Activated naive CD8-positive, alpha-beta T cell treated with anti-CD3 and anti-CD28 coated beads, Interleukin-2, amount 10 ng/mL, durations not matched to agents 7 days and 5 days (primary cell): ENCODE data around the gene ZBTB7B. TPM values are rescaled to one million over a fixed set of nuclear protein-coding genes. Genes with fewer than 3 reads are reported as not detected.

Experiments used
- ATAC-seq: fragments of 150-1000 bp; cut with Tn5 transposase; one replicate; pipeline ENCODE4 v1.10.0; 2021; ENCODE audit warnings: low read depth, moderate library complexity
- POLR2A ChIA-PET: fragments of 350-600 bp; sonication (Branson Sonifier 250); formaldehyde crosslinking; loops from one replicate; lab custom pipeline; 2021; ENCODE audit warnings: antibody characterized with exemption; lab: Charles Lee
- DNase-seq: peaks from one replicate; pipeline ENCODE4 v3.0.0; 2021
- H3K27ac Mint-ChIP-seq: one replicate; pipeline ENCODE4 v1.8.0; 2022; ENCODE audit warnings: mild to moderate bottlenecking, mixed read lengths
- H3K27me3 Mint-ChIP-seq: one replicate; pipeline ENCODE4 v1.8.0; 2022; ENCODE audit warnings: mild to moderate bottlenecking, moderate library complexity, mixed read lengths
- H3K36me3 Mint-ChIP-seq: one replicate; pipeline ENCODE4 v1.8.0; 2021; ENCODE audit warnings: mild to moderate bottlenecking, mixed read lengths
- H3K4me1 Mint-ChIP-seq: one replicate; pipeline ENCODE4 v1.8.0; 2021; ENCODE audit warnings: mixed read lengths
- H3K4me3 Mint-ChIP-seq: one replicate; pipeline ENCODE4 v1.8.0; 2022; ENCODE audit warnings: mild to moderate bottlenecking, moderate library complexity, mixed read lengths
- H3K9me3 Mint-ChIP-seq: one replicate; pipeline ENCODE4 v1.8.0; 2021; ENCODE audit warnings: mixed read lengths
- total RNA-seq, 2 experiments: library from RNA; stranded (reverse); gene quantifications; one replicate each; pipeline ENCODE4 v1.2.3, GENCODE V29; 2021

ZBTB7B gene
- total RNA-seq, 2 experiments from 2014 or later = 41.4 to 48.4 TPM

- no peak for ATAC-seq
- H3K36me3 Mint-ChIP-seq = no peaks in the 10 kb centered on the region
- H3K4me1 Mint-ChIP-seq = peaks cover 43% of the 10 kb centered on the region
- POLR2A ChIA-PET = interaction anchor here (1.1 to 1.5 kb wide), 3 partner anchors 8 to 21 kb away, joined by 3 to 4 read pairs (median 4); partner anchors contain the start of gene FLAD1
- H3K4me3 Mint-ChIP-seq = peak overlapping the region; percentile 97
- peak overlapping the region; percentile 80 for H3K27ac Mint-ChIP-seq
- no peaks in the 10 kb centered on the region for H3K9me3 Mint-ChIP-seq
- DNase-seq = no peak
- H3K27me3 Mint-ChIP-seq = no peaks in the 10 kb centered on the region
These were observed 1.9 kb downstream of the ZBTB7B start for GRCh38 chr1:155004352-155005075.

- no peaks in the 10 kb centered on the region for H3K36me3 Mint-ChIP-seq
- H3K4me1 Mint-ChIP-seq = peaks cover 45% of the 10 kb centered on the region
- H3K27ac Mint-ChIP-seq = peak overlapping the region; percentile 97
- H3K9me3 Mint-ChIP-seq = no peaks in the 10 kb centered on the region
- no peaks in the 10 kb centered on the region for H3K27me3 Mint-ChIP-seq
- no peak for ATAC-seq
- no peak for DNase-seq
- POLR2A ChIA-PET = interaction anchor here (0.7 to 1.5 kb wide), 2 partner anchors 10 to 22 kb away, joined by 3 to 6 read pairs; partner anchors contain the start of gene FLAD1
- peak overlapping the region; percentile 39 for H3K4me3 Mint-ChIP-seq
These were observed 2.7 kb downstream of the ZBTB7B start for GRCh38 chr1:155005076-155006011.

- DNase-seq = no peak
- Mint-ChIP-seq H3K9me3 (no peaks in the 10 kb centered on the region), H3K4me3 (peak overlapping the region; percentile 88), H3K27ac (peak overlapping the region; percentile 97), H3K27me3 (no peaks in the 10 kb centered on the region), H3K4me1 (peaks cover 50% of the 10 kb centered on the region), H3K36me3 (no peaks in the 10 kb centered on the region)
- POLR2A ChIA-PET = interaction anchor here (0.8 to 1.8 kb wide), 6 partner anchors 9 to 51 kb away, joined by 4 to 7 read pairs (median 5); partner anchors contain the start of genes ADAM15, PBXIP1 and PYGO2
- ATAC-seq = peak; percentile 56
These were observed 4.0 kb downstream of the ZBTB7B start for GRCh38 chr1:155006601-155007101.

- ATAC-seq = no peak
These were observed 4.7 kb downstream of the ZBTB7B start for GRCh38 chr1:155007251-155007828.

GRCh38 chr1:155008015-155008941, 5.7 kb downstream of the ZBTB7B start:
- no peaks in the 10 kb centered on the region for H3K9me3 Mint-ChIP-seq
- ATAC-seq (no peak), DNase-seq (no peak)
- H3K36me3 Mint-ChIP-seq = peaks cover 3% of the 10 kb centered on the region
- no peaks in the 10 kb centered on the region for H3K27me3 Mint-ChIP-seq
- POLR2A ChIA-PET = interaction anchor here (0.9 to 1.8 kb wide), 2 partner anchors 47 to 53 kb away, joined by 5 to 8 read pairs; partner anchors contain the start of genes PBXIP1 and PYGO2
- H3K27ac Mint-ChIP-seq = peak overlapping the region; percentile 51
- H3K4me3 Mint-ChIP-seq = no peak overlapping the region
- peaks cover 59% of the 10 kb centered on the region for H3K4me1 Mint-ChIP-seq

More at GRCh38 chr1:155007251-155007828, 4.7 kb downstream of the ZBTB7B start:
- POLR2A ChIA-PET = interaction anchor here (0.8 to 1.8 kb wide), 6 partner anchors 13 to 52 kb away, joined by 4 to 8 read pairs (median 5); partner anchors contain the start of genes ADAM15, PBXIP1 and PYGO2
- no peak for DNase-seq
- H3K9me3 Mint-ChIP-seq = no peaks in the 10 kb centered on the region
- peak overlapping the region; percentile 97 for H3K27ac Mint-ChIP-seq
- H3K4me1 Mint-ChIP-seq = peaks cover 49% of the 10 kb centered on the region
- H3K27me3 Mint-ChIP-seq = no peaks in the 10 kb centered on the region
- no peak overlapping the region for H3K4me3 Mint-ChIP-seq
- no peaks in the 10 kb centered on the region for H3K36me3 Mint-ChIP-seq

GRCh38 chr1:155009221-155009711, 6.7 kb downstream of the ZBTB7B start:
- ATAC-seq = no peak
- POLR2A ChIA-PET = no interaction called here
- peaks cover 4% of the 10 kb centered on the region for H3K36me3 Mint-ChIP-seq

GRCh38 chr1:155009742-155010141, 7.1 kb downstream of the ZBTB7B start:
- POLR2A ChIA-PET = no interaction called here
- H3K4me1 Mint-ChIP-seq = peaks cover 57% of the 10 kb centered on the region
- ATAC-seq = no peak
- peak overlapping the region; percentile 74 for H3K4me3 Mint-ChIP-seq
- peaks cover 4% of the 10 kb centered on the region for H3K36me3 Mint-ChIP-seq
- no peaks in the 10 kb centered on the region for H3K27me3 Mint-ChIP-seq
- DNase-seq = no peak
- peak overlapping the region; percentile 86 for H3K27ac Mint-ChIP-seq
- no peaks in the 10 kb centered on the region for H3K9me3 Mint-ChIP-seq

More at GRCh38 chr1:155009221-155009711, 6.7 kb downstream of the ZBTB7B start:
- Mint-ChIP-seq H3K4me3 (peak overlapping the region; percentile 74), H3K9me3 (no peaks in the 10 kb centered on the region), H3K27ac (peak overlapping the region; percentile 86), H3K4me1 (peaks cover 62% of the 10 kb centered on the region), H3K27me3 (no peaks in the 10 kb centered on the region)
- no peak for DNase-seq

- Mint-ChIP-seq H3K36me3 (peaks cover 4% of the 10 kb centered on the region), H3K4me3 (peak overlapping the region; percentile 74), H3K9me3 (no peaks in the 10 kb centered on the region), H3K27me3 (no peaks in the 10 kb centered on the region), H3K4me1 (peaks cover 54% of the 10 kb centered on the region), H3K27ac (peak overlapping the region; percentile 86)
- POLR2A ChIA-PET = interaction anchor here (0.6 to 2.9 kb wide), 8 partner anchors 9 to 51 kb away, joined by 3 to 10 read pairs (median 3); partner anchors contain the start of gene LENEP
- ATAC-seq = no peak
- no peak for DNase-seq
These were observed 7.8 kb downstream of the ZBTB7B start for GRCh38 chr1:155010211-155010918.

GRCh38 chr1:155011004-155011416, 8.4 kb downstream of the ZBTB7B start:
- H3K4me3 Mint-ChIP-seq = no peak overlapping the region
- POLR2A ChIA-PET = interaction anchor here (0.8 to 2.9 kb wide), 5 partner anchors 10 to 50 kb away, joined by 3 to 10 read pairs (median 3); partner anchors contain the start of gene LENEP

GRCh38 chr1:155011437-155012025, 8.9 kb downstream of the ZBTB7B start:
- H3K27me3 Mint-ChIP-seq = no peaks in the 10 kb centered on the region
- ATAC-seq (no peak), DNase-seq (no peak)
- peaks cover 55% of the 10 kb centered on the region for H3K4me1 Mint-ChIP-seq
- H3K36me3 Mint-ChIP-seq = peaks cover 13% of the 10 kb centered on the region
- H3K27ac Mint-ChIP-seq = peak overlapping the region; percentile 58
- H3K9me3 Mint-ChIP-seq = no peaks in the 10 kb centered on the region
- POLR2A ChIA-PET = interaction anchor here (1.5 to 2.9 kb wide), 2 partner anchors 12 to 27 kb away, joined by 3 to 10 read pairs; no protein-coding TSS in a partner anchor
- H3K4me3 Mint-ChIP-seq = no peak overlapping the region

More at GRCh38 chr1:155011004-155011416, 8.4 kb downstream of the ZBTB7B start:
- H3K9me3 Mint-ChIP-seq = no peaks in the 10 kb centered on the region
- peak overlapping the region; percentile 58 for H3K27ac Mint-ChIP-seq
- H3K27me3 Mint-ChIP-seq = no peaks in the 10 kb centered on the region
- peaks cover 11% of the 10 kb centered on the region for H3K36me3 Mint-ChIP-seq
- ATAC-seq (no peak), DNase-seq (no peak)
- H3K4me1 Mint-ChIP-seq = peaks cover 55% of the 10 kb centered on the region
